ENCODE results near the gene METTL17. TPM values are rescaled to one million over a fixed set of nuclear protein-coding genes. Genes with fewer than 3 reads are reported as not detected.
"Not testable (repeated sequence)": the region's sequence is repeated elsewhere in the genome, so short reads cannot be mapped to it uniquely, and the experiment has no call there.

Gene METTL17
- total and polyA plus RNA-seq, 2 experiments from 2014 or later = 65.9 to 80.9 TPM

GRCh38 chr14:20982646-20983369 lies 7.0 kb upstream of the METTL17 start:
- TF ChIP-seq CTCF (IDR thresholded peaks at IDR 0.05; ENCODE audit: poor library complexity) = no peak
- no peak for TF ChIP-seq EZH2 (IDR thresholded peaks at IDR 0.05; ENCODE audit: borderline replicate concordance)
- no peak for TF ChIP-seq EZH2phosphoT487 (IDR thresholded peaks at IDR 0.05; ENCODE audit: low read depth, severe bottlenecking, unreplicated experiment)

GRCh38 chr14:20985650-20986049 lies 4.1 kb upstream of the METTL17 start:
- not testable (repeated sequence) for H4K20me1 ChIP-seq (ENCODE audit: insufficient read depth, poor library complexity, severe bottlenecking); H3K27ac ChIP-seq; H3K36me3 ChIP-seq (replicated peaks; ENCODE audit: insufficient read depth, low read depth); H3K9me2 ChIP-seq (replicated peaks; ENCODE audit: insufficient read depth); H3K4me2 ChIP-seq; H3K4me1 ChIP-seq (ENCODE audit: insufficient read depth); H2AFZ ChIP-seq; H3K9me3 ChIP-seq (ENCODE audit: low read depth); H3K27me3 ChIP-seq; H3K79me2 ChIP-seq; DNase-seq (ENCODE audit: low spot score); H3K4me3 ChIP-seq
- WGBS (ENCODE audit: low lambda C conversion rate, missing lambda C conversion rate) = 92% methylated on average over 4 of the region's 4 CpGs

More at GRCh38 chr14:20982646-20983369, 7.0 kb upstream of the METTL17 start:
- no peak for DNase-seq (ENCODE audit: low spot score)
- no peaks in the 10 kb centered on the region for H4K20me1 ChIP-seq (ENCODE audit: insufficient read depth, poor library complexity, severe bottlenecking)
- no peak overlapping the region for H3K27ac ChIP-seq
- no peaks in the 10 kb centered on the region for H3K9me3 ChIP-seq (ENCODE audit: low read depth)
- H3K4me1 ChIP-seq (ENCODE audit: insufficient read depth) = peaks cover 3% of the 10 kb centered on the region
- H3K4me2 ChIP-seq = no peak overlapping the region
- H3K36me3 ChIP-seq (replicated peaks; ENCODE audit: insufficient read depth, low read depth) = no peaks in the 10 kb centered on the region
- H3K27me3 ChIP-seq = no peaks in the 10 kb centered on the region
- no peaks in the 10 kb centered on the region for H3K79me2 ChIP-seq
- H3K4me3 ChIP-seq = no peak overlapping the region
- H2AFZ ChIP-seq = no peak overlapping the region
- 86% methylated on average over 2 of the region's 2 CpGs for WGBS (ENCODE audit: low lambda C conversion rate, missing lambda C conversion rate)
- H3K9me2 ChIP-seq (replicated peaks; ENCODE audit: insufficient read depth) = no peaks in the 10 kb centered on the region

GRCh38 chr14:20986811-20987210 lies 3.0 kb upstream of the METTL17 start:
- Histone ChIP-seq H3K27ac (peak overlapping the region; percentile 64), H3K4me2 (no peak overlapping the region), H4K20me1 (ENCODE audit: insufficient read depth, poor library complexity, severe bottlenecking) (no peaks in the 10 kb centered on the region), H3K36me3 (replicated peaks; ENCODE audit: insufficient read depth, low read depth) (no peaks in the 10 kb centered on the region), H3K79me2 (peaks cover 15% of the 10 kb centered on the region), H3K4me3 (no peak overlapping the region), H2AFZ (no peak overlapping the region), H3K4me1 (ENCODE audit: insufficient read depth) (peaks cover 11% of the 10 kb centered on the region), H3K9me3 (ENCODE audit: low read depth) (no peaks in the 10 kb centered on the region), H3K9me2 (replicated peaks; ENCODE audit: insufficient read depth) (no peaks in the 10 kb centered on the region), H3K27me3 (no peaks in the 10 kb centered on the region)
- no peak for TF ChIP-seq EZH2phosphoT487 (IDR thresholded peaks at IDR 0.05; ENCODE audit: low read depth, severe bottlenecking, unreplicated experiment)
- no peak for TF ChIP-seq EZH2 (IDR thresholded peaks at IDR 0.05; ENCODE audit: borderline replicate concordance)
- TF ChIP-seq CTCF (IDR thresholded peaks at IDR 0.05; ENCODE audit: poor library complexity) = no peak
- WGBS (ENCODE audit: low lambda C conversion rate, missing lambda C conversion rate) = 63% methylated on average over 2 of the region's 2 CpGs
- peak; percentile 72 for DNase-seq (ENCODE audit: low spot score)

GRCh38 chr14:20988717-20989470 lies 886 bp upstream of the METTL17 start:
- DNase-seq (ENCODE audit: low spot score) = no peak
- H3K27ac ChIP-seq = peak overlapping the region; percentile 84
- TF ChIP-seq EZH2phosphoT487 (IDR thresholded peaks at IDR 0.05; ENCODE audit: low read depth, severe bottlenecking, unreplicated experiment) (no peak), EZH2 (IDR thresholded peaks at IDR 0.05; ENCODE audit: borderline replicate concordance) (no peak), CTCF (IDR thresholded peaks at IDR 0.05; ENCODE audit: poor library complexity) (no peak)
- no peaks in the 10 kb centered on the region for H4K20me1 ChIP-seq (ENCODE audit: insufficient read depth, poor library complexity, severe bottlenecking)
- H2AFZ ChIP-seq = peak overlapping the region; percentile 28
- no peaks in the 10 kb centered on the region for H3K9me2 ChIP-seq (replicated peaks; ENCODE audit: insufficient read depth)
- H3K9me3 ChIP-seq (ENCODE audit: low read depth) = no peaks in the 10 kb centered on the region
- 88% methylated on average over 15 of the region's 15 CpGs for WGBS (ENCODE audit: low lambda C conversion rate, missing lambda C conversion rate)
- H3K4me2 ChIP-seq = peak overlapping the region; percentile 69
- H3K27me3 ChIP-seq = no peaks in the 10 kb centered on the region
- H3K4me1 ChIP-seq (ENCODE audit: insufficient read depth) = peaks cover 11% of the 10 kb centered on the region
- no peak overlapping the region for H3K4me3 ChIP-seq
- peaks cover 29% of the 10 kb centered on the region for H3K79me2 ChIP-seq
- no peaks in the 10 kb centered on the region for H3K36me3 ChIP-seq (replicated peaks; ENCODE audit: insufficient read depth, low read depth)

Data from hepatocyte (in vitro differentiated cells).